ENCODE results near the gene ACTL7B.

GRCh38 chr9:108884701-108885100 lies 28.9 kb upstream of the ACTL7B start:
- TF ChIP-seq POLR2A (IDR thresholded peaks at IDR 0.05; ENCODE audit: low read depth, low read length) (no peak), TAF1 (IDR thresholded peaks at IDR 0.05; ENCODE audit: borderline replicate concordance, low read depth, low read length) (no peak), POLR2AphosphoS5 (IDR thresholded peaks at IDR 0.05; ENCODE audit: low read depth, low read length) (no peak)

Data from GM12892 (cell line).